Measurements from ENCODE around the gene LTBP2. TPM values are rescaled to one million over a fixed set of nuclear protein-coding genes. Genes with fewer than 3 reads are reported as not detected.

LTBP2 gene
- total RNA-seq, 1 experiment from 2014 or later: 30.0 TPM

- DNase-seq (ENCODE audit: low spot score): no peak
- in situ Hi-C loops (cut with HindIII; ENCODE audit: low sequenced_read_pairs): no loop called here
These were observed 29.8 kb upstream of the LTBP2 start for GRCh38 chr14:74641601-74642391.

- in situ Hi-C loops (cut with HindIII; ENCODE audit: low sequenced_read_pairs): no loop called here
- no peak for DNase-seq (ENCODE audit: low spot score)
These were observed 26.9 kb upstream of the LTBP2 start for GRCh38 chr14:74638966-74639365.

GRCh38 chr14:74638066-74638465 lies 26.0 kb upstream of the LTBP2 start:
- in situ Hi-C loops (cut with HindIII; ENCODE audit: low sequenced_read_pairs): no loop called here
- no peak for DNase-seq (ENCODE audit: low spot score)

- no peak for DNase-seq (ENCODE audit: low spot score)
- in situ Hi-C loops (cut with HindIII; ENCODE audit: low sequenced_read_pairs): no loop called here
These were observed 25.1 kb upstream of the LTBP2 start for GRCh38 chr14:74637178-74637550.

- in situ Hi-C loops (cut with HindIII; ENCODE audit: low sequenced_read_pairs): no loop called here
- DNase-seq (ENCODE audit: low spot score): no peak
These were observed 24.6 kb upstream of the LTBP2 start for GRCh38 chr14:74636424-74637177.

GRCh38 chr14:74635847-74636246 lies 23.8 kb upstream of the LTBP2 start:
- DNase-seq (ENCODE audit: low spot score): no peak
- in situ Hi-C loops (cut with HindIII; ENCODE audit: low sequenced_read_pairs): no loop called here

- in situ Hi-C loops (cut with HindIII; ENCODE audit: low sequenced_read_pairs): no loop called here
These were observed 22.9 kb upstream of the LTBP2 start for GRCh38 chr14:74634964-74635363.

GRCh38 chr14:74634481-74634880 lies 22.4 kb upstream of the LTBP2 start:
- DNase-seq (ENCODE audit: low spot score): no peak
- in situ Hi-C loops (cut with HindIII; ENCODE audit: low sequenced_read_pairs): no loop called here

More at GRCh38 chr14:74634964-74635363, 22.9 kb upstream of the LTBP2 start:
- DNase-seq (ENCODE audit: low spot score): no peak

GRCh38 chr14:74630881-74631690 lies 19.0 kb upstream of the LTBP2 start:
- peak; percentile 52 for DNase-seq (ENCODE audit: low spot score)
- in situ Hi-C loops (cut with HindIII; ENCODE audit: low sequenced_read_pairs): no loop called here

GRCh38 chr14:74628418-74628817 lies 16.4 kb upstream of the LTBP2 start:
- in situ Hi-C loops (cut with HindIII; ENCODE audit: low sequenced_read_pairs): no loop called here
- no peak for DNase-seq (ENCODE audit: low spot score)

GRCh38 chr14:74627076-74627475 lies 15.0 kb upstream of the LTBP2 start:
- DNase-seq (ENCODE audit: low spot score): no peak
- in situ Hi-C loops (cut with HindIII; ENCODE audit: low sequenced_read_pairs): no loop called here

- in situ Hi-C loops (cut with HindIII; ENCODE audit: low sequenced_read_pairs): no loop called here
- no peak for DNase-seq (ENCODE audit: low spot score)
These were observed 10.2 kb upstream of the LTBP2 start for GRCh38 chr14:74622257-74622656.

GRCh38 chr14:74621556-74621955 lies 9.5 kb upstream of the LTBP2 start:
- in situ Hi-C loops (cut with HindIII; ENCODE audit: low sequenced_read_pairs): no loop called here
- DNase-seq (ENCODE audit: low spot score): no peak

GRCh38 chr14:74620923-74621322 lies 8.9 kb upstream of the LTBP2 start:
- DNase-seq (ENCODE audit: low spot score): no peak
- in situ Hi-C loops (cut with HindIII; ENCODE audit: low sequenced_read_pairs): no loop called here

- in situ Hi-C loops (cut with HindIII; ENCODE audit: low sequenced_read_pairs): no loop called here
- no peak for DNase-seq (ENCODE audit: low spot score)
These were observed 8.5 kb upstream of the LTBP2 start for GRCh38 chr14:74620497-74620921.

- in situ Hi-C loops (cut with HindIII; ENCODE audit: low sequenced_read_pairs): no loop called here
These were observed 7.7 kb upstream of the LTBP2 start for GRCh38 chr14:74619672-74620131.

GRCh38 chr14:74618078-74618952 lies 6.3 kb upstream of the LTBP2 start:
- in situ Hi-C loops (cut with HindIII; ENCODE audit: low sequenced_read_pairs): no loop called here
- DNase-seq (ENCODE audit: low spot score): no peak

More at GRCh38 chr14:74619672-74620131, 7.7 kb upstream of the LTBP2 start:
- DNase-seq (ENCODE audit: low spot score): no peak

- in situ Hi-C loops (cut with HindIII; ENCODE audit: low sequenced_read_pairs): no loop called here
- DNase-seq (ENCODE audit: low spot score): no peak
These were observed 5.1 kb upstream of the LTBP2 start for GRCh38 chr14:74616996-74617700.

Measured in G401 (cell line).